Measurements from ENCODE around the gene DBP. TPM values are rescaled to one million over a fixed set of nuclear protein-coding genes. Genes with fewer than 3 reads are reported as not detected.

DBP gene
- polyA plus RNA-seq, 2 donors, result 8.9 to 13.3 TPM

DNA sequence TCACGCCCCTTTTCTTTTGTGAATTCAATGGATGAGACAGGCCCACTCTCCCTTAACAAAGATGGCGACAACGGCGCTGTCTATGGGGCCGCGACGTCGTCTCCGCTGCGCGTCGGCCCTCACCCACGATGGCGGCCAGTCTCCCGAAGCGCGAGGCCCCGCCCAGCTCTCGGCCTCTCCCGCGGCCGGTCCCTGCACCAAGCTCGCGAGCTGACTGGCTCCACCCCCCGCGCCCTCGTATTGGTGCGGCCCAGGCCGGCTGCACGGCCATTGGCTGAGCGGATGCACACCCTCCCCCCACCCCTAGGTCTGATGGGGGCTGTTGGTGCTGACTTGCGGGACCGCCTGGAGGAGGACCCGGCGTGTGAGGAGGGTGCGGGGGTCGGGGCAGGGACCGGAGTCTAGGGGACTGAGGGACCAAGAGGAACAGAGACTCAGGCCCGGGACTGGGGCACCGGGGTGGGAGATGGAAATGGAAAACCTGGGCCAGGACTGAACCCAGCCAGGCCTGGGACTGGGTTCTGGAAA is 13.0 kb downstream of the DBP start:
- Histone ChIP-seq H3K4me3 (ENCODE audit: low read depth in 1 of 2, low read length in 2 of 2) (peak overlapping the region; percentile 48 to 53), H3K9me3 (ENCODE audit: control insufficient read depth in 2 of 2, insufficient read depth in 1 of 2, low read depth in 1 of 2, low read length in 1 of 2) (no peaks in the 10 kb centered on the region), H3K27me3 (ENCODE audit: control insufficient read depth in 1 of 2, insufficient read depth in 2 of 2, low read length in 2 of 2) (no peaks in the 10 kb centered on the region), H3K27ac (ENCODE audit: low read depth in 2 of 2, low read length in 1 of 2) (peak overlapping the region; percentile 79 to 88), H3K4me1 (ENCODE audit: control insufficient read depth in 2 of 2, insufficient read depth in 2 of 2, low read length in 1 of 2) (peaks cover 0 to 14% of the 10 kb centered on the region in 2 donors), H3K36me3 (ENCODE audit: control insufficient read depth in 2 of 2, insufficient read depth in 2 of 2, low read length in 1 of 2) (peaks cover 0 to 2% of the 10 kb centered on the region in 2 donors)
- WGBS, 2 donors, result 1% methylated on average over 40 of the region's 40 CpGs

DNA sequence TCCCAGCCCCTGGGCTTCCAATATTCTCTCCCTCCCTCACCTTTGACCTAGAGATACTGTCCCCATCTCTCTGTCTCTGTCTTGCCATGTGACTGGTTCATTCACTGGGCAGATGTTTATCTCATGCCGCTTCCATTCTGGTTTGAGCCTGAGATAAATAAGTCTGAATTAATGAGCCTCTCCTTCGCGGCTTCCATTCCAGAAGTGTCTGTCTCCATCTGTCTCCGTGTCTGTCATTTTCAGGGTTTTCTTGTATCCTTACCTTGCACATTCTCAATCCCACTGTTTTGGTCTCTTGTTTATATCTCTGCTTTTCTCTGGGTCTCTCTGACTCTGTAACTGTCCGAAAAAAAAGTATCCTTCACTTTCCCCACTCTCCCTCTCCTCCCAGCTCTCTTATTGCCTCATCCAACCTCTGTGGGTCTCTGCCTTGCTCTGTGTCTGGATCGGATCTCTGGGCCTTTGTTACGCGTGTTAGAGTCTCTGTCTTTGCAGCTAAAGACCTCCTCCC is 13.6 kb downstream of the DBP start:
- H3K4me3 ChIP-seq (ENCODE audit: low read depth in 1 of 2, low read length in 2 of 2), result peak overlapping the region; percentile 23 to 48
- no peaks in the 10 kb centered on the region for H3K27me3 ChIP-seq (ENCODE audit: control insufficient read depth in 1 of 2, insufficient read depth in 2 of 2, low read length in 2 of 2)
- no peaks in the 10 kb centered on the region for H3K9me3 ChIP-seq (ENCODE audit: control insufficient read depth in 2 of 2, insufficient read depth in 1 of 2, low read depth in 1 of 2, low read length in 1 of 2)
- peaks cover 0 to 2% of the 10 kb centered on the region in 2 donors for H3K36me3 ChIP-seq (ENCODE audit: control insufficient read depth in 2 of 2, insufficient read depth in 2 of 2, low read length in 1 of 2)
- H3K27ac ChIP-seq (ENCODE audit: low read depth in 2 of 2, low read length in 1 of 2), result peak overlapping the region; percentile 79 to 88
- WGBS, 2 donors, result 18 to 21% methylated on average over 8 of the region's 8 CpGs
- H3K4me1 ChIP-seq (ENCODE audit: control insufficient read depth in 2 of 2, insufficient read depth in 2 of 2, low read length in 1 of 2), result peaks cover 0 to 14% of the 10 kb centered on the region in 2 donors

DNA sequence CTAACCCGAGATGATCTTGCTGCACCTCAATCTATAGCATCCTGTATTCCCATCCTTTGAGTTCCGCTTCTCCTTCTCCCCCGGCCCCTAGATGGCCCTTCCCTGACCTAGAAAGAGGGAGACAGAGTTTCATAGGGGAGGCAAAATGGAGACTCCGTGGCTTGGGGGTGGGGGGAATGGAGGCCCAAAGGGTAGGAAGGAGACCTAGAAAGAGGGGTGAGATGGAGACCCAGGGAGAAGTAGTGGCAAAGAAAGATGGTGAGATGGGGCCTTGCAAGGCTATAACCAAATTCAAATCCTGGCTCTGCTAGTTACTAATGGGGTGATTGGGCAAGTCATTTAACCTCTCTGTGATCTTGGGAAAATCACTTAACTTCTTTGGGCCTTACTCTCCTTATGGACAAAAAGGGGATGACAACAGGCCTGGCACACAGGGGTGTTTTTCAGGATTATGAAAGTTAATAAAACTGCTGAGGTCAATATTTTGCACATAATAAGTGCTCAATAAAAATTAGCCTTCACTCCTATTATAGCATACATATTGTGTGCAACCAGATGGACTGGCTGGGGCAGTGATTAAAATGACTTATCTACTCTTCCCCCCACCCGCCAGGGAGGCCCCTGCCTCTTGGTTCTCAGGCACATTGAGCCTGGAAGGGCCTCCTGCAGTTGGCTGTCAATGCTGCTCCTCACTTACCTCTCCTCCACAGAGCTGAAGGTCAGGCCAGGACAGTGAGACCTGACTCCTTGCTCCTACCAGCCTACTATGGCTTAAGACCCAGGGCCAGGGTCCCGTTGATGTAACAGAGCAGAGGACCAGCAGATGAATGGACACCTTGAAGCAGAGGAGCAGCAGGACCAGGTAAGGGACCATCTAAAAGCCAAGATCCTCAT is 17.2 kb downstream of the DBP start:
- H3K27me3 ChIP-seq (ENCODE audit: control insufficient read depth in 1 of 2, insufficient read depth in 2 of 2, low read length in 2 of 2), result no peaks in the 10 kb centered on the region
- no peaks in the 10 kb centered on the region for H3K9me3 ChIP-seq (ENCODE audit: control insufficient read depth in 2 of 2, insufficient read depth in 1 of 2, low read depth in 1 of 2, low read length in 1 of 2)
- peaks cover 0 to 22% of the 10 kb centered on the region in 2 donors for H3K4me1 ChIP-seq (ENCODE audit: control insufficient read depth in 2 of 2, insufficient read depth in 2 of 2, low read length in 1 of 2)
- H3K4me3 ChIP-seq (ENCODE audit: low read depth in 1 of 2, low read length in 2 of 2), result peak overlapping the region; percentile 48 to 91
- peak overlapping the region; percentile 93 to 98 for H3K27ac ChIP-seq (ENCODE audit: low read depth in 2 of 2, low read length in 1 of 2)
- peaks cover 11 to 28% of the 10 kb centered on the region in 2 donors for H3K36me3 ChIP-seq (ENCODE audit: control insufficient read depth in 2 of 2, insufficient read depth in 2 of 2, low read length in 1 of 2)
- 27 to 30% methylated on average over 6 of the region's 6 CpGs for WGBS, 2 donors

DNA sequence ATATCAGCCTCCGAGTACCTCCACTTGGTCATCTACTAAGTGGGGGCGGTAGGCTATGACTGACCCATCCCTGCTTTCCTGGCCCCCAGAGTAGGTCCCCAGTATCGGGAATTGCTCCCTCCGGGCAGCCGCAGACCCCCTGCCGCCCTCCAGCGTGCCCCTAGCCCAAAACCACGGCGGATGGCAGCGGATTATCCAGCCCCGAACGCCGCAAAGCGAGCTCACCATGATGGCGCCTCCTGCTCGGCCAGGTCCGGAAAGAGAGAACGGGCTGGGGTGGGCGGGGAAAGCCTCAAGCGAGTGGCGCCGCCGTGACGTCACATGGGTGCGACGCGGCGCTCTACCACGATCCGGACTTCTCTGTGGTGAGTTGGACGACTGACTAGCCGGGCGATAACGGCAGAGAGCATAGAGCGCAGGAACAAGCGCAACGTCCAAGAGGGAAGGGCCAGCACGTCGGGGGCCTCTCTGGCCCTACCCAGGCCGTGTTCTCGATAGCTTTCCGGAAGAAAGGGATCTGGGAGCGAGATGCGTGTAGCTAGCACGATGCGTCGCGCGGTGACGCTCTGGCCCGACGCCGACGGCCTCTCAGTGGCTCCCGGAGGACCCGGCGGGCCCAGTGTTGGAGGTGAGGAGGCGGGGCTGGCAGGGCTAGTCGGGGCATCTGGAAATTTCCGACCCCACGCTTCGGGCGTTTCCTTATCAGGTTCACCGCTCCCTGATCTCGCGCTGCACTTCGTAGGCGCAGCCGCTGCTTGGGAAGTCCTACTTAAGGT is 18.1 kb downstream of the DBP start, which contains the start of the genes RPL18 and SPHK2:
RPL18 (minus strand) TSS at position 263 of the 776 bp plus-strand sequence; CDS start at position 228, 35 bp downstream.
SPHK2 (plus strand) TSS at position 591 of the 776 bp plus-strand sequence. CDS start 1,009 bp downstream, outside the sequence.
- 0% methylated on average over 69 of the region's 69 CpGs for WGBS, 2 donors
- no peaks in the 10 kb centered on the region for H3K9me3 ChIP-seq (ENCODE audit: control insufficient read depth in 2 of 2, insufficient read depth in 1 of 2, low read depth in 1 of 2, low read length in 1 of 2)
- peak within 1 kb of the TSS; percentile 85 to 91 for H3K4me3 ChIP-seq (ENCODE audit: low read depth in 1 of 2, low read length in 2 of 2)
- H3K27ac ChIP-seq (ENCODE audit: low read depth in 2 of 2, low read length in 1 of 2), result peak within 1 kb of the TSS; percentile 93 to 98
- H3K27me3 ChIP-seq (ENCODE audit: control insufficient read depth in 1 of 2, insufficient read depth in 2 of 2, low read length in 2 of 2), result no peaks in the 10 kb centered on the region
- peaks cover 0 to 23% of the 10 kb centered on the region in 2 donors for H3K4me1 ChIP-seq (ENCODE audit: control insufficient read depth in 2 of 2, insufficient read depth in 2 of 2, low read length in 1 of 2)
- peaks cover 11 to 28% of the 10 kb centered on the region in 2 donors for H3K36me3 ChIP-seq (ENCODE audit: control insufficient read depth in 2 of 2, insufficient read depth in 2 of 2, low read length in 1 of 2)

DNA sequence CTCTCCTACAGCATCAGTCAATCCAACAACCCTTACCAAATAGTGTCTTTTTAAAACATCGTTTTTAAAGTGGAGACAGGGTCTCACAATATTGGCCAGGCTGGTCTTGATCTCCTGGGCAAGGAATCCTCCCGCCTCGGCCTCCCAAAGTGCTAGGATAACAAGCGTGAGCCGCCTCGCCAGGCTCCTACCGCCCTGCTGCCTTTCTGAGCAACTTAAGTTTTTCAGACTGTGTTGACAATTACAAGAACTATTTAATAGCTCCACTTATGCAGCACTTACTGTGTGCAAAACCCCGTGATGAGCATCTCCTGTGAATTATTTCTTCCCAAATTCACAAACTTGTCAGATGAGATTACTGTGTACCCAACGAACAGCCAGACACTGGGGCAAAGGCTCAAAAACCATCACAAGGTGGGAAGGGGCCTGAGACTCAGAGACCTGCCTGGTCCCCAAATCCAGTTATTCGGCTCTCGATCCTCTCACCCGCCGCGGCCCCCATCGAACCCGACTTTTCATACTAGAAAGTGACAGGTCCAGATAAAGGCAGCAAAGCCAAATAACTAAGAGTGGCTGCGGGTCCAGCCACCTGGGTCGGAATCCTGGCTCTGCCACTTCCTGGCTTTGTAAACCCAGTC is 18.8 kb downstream of the DBP start:
- Histone ChIP-seq H3K27me3 (ENCODE audit: control insufficient read depth in 1 of 2, insufficient read depth in 2 of 2, low read length in 2 of 2) (no peaks in the 10 kb centered on the region), H3K27ac (ENCODE audit: low read depth in 2 of 2, low read length in 1 of 2) (peak overlapping the region; percentile 93 to 98), H3K4me1 (ENCODE audit: control insufficient read depth in 2 of 2, insufficient read depth in 2 of 2, low read length in 1 of 2) (peaks cover 0 to 30% of the 10 kb centered on the region in 2 donors), H3K9me3 (ENCODE audit: control insufficient read depth in 2 of 2, insufficient read depth in 1 of 2, low read depth in 1 of 2, low read length in 1 of 2) (no peaks in the 10 kb centered on the region), H3K36me3 (ENCODE audit: control insufficient read depth in 2 of 2, insufficient read depth in 2 of 2, low read length in 1 of 2) (peaks cover 11 to 28% of the 10 kb centered on the region in 2 donors), H3K4me3 (ENCODE audit: low read depth in 1 of 2, low read length in 2 of 2) (peak overlapping the region; percentile 85 to 91)
- 1 to 2% methylated on average over 18 of the region's 18 CpGs for WGBS, 2 donors

DNA sequence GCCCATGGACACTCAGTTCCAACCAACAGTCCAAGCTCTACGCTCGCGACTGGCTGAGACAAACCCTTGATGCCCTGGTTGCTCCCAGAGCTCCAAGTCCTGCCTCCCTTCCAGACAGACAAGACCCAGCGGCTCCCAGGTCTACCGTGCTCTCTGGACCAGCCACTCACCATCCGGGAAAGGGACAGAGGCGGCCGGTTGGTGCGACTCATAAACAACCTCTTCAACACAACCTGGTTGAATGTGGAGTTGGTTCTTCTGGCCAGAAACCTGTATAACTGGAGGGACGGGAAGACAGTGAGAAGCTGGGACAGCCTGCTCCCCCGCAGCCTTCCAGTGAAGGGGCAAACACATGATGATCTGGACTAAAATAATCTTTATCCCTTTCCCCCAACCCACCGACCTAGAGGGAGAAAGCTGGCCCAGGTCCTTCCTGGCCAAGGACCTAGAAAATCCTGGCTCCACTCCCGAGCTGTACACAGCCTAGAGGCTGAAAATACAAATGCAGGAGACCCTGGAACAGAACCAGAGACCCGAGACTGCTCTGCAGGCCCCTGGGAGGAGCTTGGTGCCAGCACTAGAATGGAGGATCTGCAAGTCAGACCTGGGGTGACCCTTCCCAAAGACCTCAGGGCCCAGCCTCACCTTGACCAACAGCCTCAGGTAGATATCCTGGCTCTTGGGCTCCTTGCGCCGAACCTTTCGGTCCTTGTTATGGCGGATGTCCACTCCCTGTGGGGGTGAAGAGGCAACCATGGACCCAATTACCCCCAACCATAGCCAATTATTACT is 19.8 kb downstream of the DBP start:
- 38% methylated on average over 18 of the region's 18 CpGs for WGBS, 2 donors
- Histone ChIP-seq H3K36me3 (ENCODE audit: control insufficient read depth in 2 of 2, insufficient read depth in 2 of 2, low read length in 1 of 2) (peaks cover 11 to 28% of the 10 kb centered on the region in 2 donors), H3K4me1 (ENCODE audit: control insufficient read depth in 2 of 2, insufficient read depth in 2 of 2, low read length in 1 of 2) (peaks cover 0 to 31% of the 10 kb centered on the region in 2 donors), H3K4me3 (ENCODE audit: low read depth in 1 of 2, low read length in 2 of 2) (peak overlapping the region; percentile 85 to 91), H3K27me3 (ENCODE audit: control insufficient read depth in 1 of 2, insufficient read depth in 2 of 2, low read length in 2 of 2) (no peaks in the 10 kb centered on the region), H3K9me3 (ENCODE audit: control insufficient read depth in 2 of 2, insufficient read depth in 1 of 2, low read depth in 1 of 2, low read length in 1 of 2) (no peaks in the 10 kb centered on the region), H3K27ac (ENCODE audit: low read depth in 2 of 2, low read length in 1 of 2) (peak overlapping the region; percentile 88 to 93)

DNA sequence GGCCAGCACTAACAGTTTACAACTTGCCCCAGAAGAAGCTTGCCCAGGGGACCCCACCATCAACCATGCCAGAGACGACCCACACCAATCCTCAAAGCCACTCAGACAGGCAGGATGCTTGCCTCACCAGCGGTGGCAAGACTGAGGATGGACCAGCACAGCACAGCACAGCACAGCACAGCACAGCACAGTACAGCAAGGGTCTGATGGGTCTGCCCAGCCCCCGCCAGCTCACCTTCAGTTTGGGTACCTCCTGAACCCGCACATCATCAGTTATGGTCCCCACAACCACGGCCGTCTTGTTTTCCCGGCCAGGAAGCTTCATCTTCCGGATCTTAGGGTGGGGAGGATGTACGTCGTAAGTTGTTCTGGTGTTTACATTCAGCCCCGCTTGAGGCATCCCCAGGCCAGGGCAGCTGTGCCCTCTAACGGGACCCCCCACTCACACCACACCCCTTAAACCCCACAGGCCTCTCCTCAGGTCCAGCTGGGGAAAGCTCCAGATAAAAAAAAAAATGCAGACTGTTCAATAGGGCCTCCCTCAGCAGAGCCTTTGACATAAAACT is 20.6 kb downstream of the DBP start:
- peaks cover 0 to 31% of the 10 kb centered on the region in 2 donors for H3K4me1 ChIP-seq (ENCODE audit: control insufficient read depth in 2 of 2, insufficient read depth in 2 of 2, low read length in 1 of 2)
- H3K27ac ChIP-seq (ENCODE audit: low read depth in 2 of 2, low read length in 1 of 2), result peak overlapping the region; percentile 88 to 93
- H3K4me3 ChIP-seq (ENCODE audit: low read depth in 1 of 2, low read length in 2 of 2), result peak overlapping the region; percentile 39 to 91
- H3K9me3 ChIP-seq (ENCODE audit: control insufficient read depth in 2 of 2, insufficient read depth in 1 of 2, low read depth in 1 of 2, low read length in 1 of 2), result no peaks in the 10 kb centered on the region
- 46 to 51% methylated on average over 12 of the region's 12 CpGs for WGBS, 2 donors
- H3K27me3 ChIP-seq (ENCODE audit: control insufficient read depth in 1 of 2, insufficient read depth in 2 of 2, low read length in 2 of 2), result no peaks in the 10 kb centered on the region
- H3K36me3 ChIP-seq (ENCODE audit: control insufficient read depth in 2 of 2, insufficient read depth in 2 of 2, low read length in 1 of 2), result peaks cover 11 to 28% of the 10 kb centered on the region in 2 donors

DNA sequence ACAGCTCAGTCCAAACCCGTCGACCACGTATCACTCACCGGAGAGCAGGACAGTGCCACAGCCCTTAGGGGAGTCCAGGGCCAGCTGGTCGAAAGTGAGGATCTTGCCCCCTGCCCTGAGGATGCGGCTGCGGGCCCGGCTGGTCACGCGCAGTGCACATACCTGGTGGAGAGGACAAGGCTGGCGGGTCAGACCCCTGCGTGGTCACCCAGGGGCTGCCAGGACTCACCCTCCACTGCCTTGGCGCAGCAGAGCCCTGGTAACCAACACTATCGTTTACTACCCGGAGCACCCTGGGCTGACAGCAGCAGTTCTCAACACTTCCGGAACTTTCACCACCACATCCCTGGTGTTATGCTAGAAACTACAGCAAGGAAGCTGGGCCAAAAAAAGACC is 21.1 kb downstream of the DBP start:
- Histone ChIP-seq H3K4me3 (ENCODE audit: low read depth in 1 of 2, low read length in 2 of 2) (peak overlapping the region in 1 of 2 donors; percentile 18), H3K9me3 (ENCODE audit: control insufficient read depth in 2 of 2, insufficient read depth in 1 of 2, low read depth in 1 of 2, low read length in 1 of 2) (no peaks in the 10 kb centered on the region), H3K27me3 (ENCODE audit: control insufficient read depth in 1 of 2, insufficient read depth in 2 of 2, low read length in 2 of 2) (no peaks in the 10 kb centered on the region), H3K36me3 (ENCODE audit: control insufficient read depth in 2 of 2, insufficient read depth in 2 of 2, low read length in 1 of 2) (peaks cover 11 to 28% of the 10 kb centered on the region in 2 donors), H3K4me1 (ENCODE audit: control insufficient read depth in 2 of 2, insufficient read depth in 2 of 2, low read length in 1 of 2) (peaks cover 0 to 31% of the 10 kb centered on the region in 2 donors), H3K27ac (ENCODE audit: low read depth in 2 of 2, low read length in 1 of 2) (peak overlapping the region; percentile 84 to 88)
- 74 to 77% methylated on average over 15 to 16 of the region's 16 CpGs for whole genome bisulfite sequencing, 2 donors

All from esophagus (tissue), 2 donors.